PC-9 (cell line): ENCODE data around the gene OR2V2.
"Not testable (repeated sequence)": the region's sequence is repeated elsewhere in the genome, so short reads cannot be mapped to it uniquely, and the experiment has no call there.

Experiments
- EZH2 ChIP-seq: fragments of 200-600 bp; sonication (generic); IDR thresholded peaks from 2 replicates; pipeline ENCODE4 v1.8.0; 2017; ENCODE audit warnings: antibody characterized with exemption, low read depth
- TF ChIP-seq, protein P1 (sequence below): fragments of 200-600 bp; sonication (generic); conservative IDR thresholded peaks from 2 replicates; pipeline ENCODE4 v1.6.1; 2017; ENCODE audit warnings: mixed run types, antibody characterized with exemption, mild to moderate bottlenecking, moderate library complexity

DNA sequence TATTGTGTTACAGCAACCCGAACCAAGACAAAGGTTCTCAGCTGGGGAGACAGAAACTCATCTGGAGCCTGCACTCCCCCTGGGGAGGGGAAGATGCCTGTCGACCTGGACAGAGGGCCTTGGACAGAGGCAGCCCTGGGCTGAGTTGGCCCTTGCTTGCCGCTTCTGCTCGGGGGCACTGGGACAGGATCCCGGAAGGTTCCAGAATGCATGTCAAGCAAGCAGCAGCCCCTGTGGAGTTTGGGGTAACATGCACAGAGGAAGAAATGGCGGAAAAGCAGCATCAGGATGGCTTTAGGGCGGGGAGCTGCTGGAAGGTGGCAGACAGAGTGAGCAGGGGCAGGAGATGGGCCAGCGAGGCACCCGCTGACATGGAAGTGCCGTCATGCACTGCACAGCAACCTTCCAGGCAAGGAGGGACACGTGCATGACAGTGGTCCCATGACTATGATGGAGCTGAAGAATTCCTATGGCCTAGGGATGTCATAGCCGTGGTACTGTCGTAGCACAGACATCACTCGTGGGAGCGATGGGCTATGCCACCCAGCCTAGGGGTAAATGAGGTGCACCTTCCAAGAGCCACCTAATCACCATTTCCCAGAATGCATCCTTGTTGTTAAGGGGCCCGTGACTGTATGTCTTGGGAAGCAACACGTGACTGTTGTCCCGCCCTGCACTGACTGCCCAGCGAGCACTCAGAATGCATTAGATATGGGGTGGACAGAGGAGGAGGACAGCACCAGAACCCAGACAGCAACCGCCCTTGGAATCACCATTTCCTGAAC lies 42.6 kb upstream of the OR2V2 start:
- TF ChIP-seq, protein P1, sequence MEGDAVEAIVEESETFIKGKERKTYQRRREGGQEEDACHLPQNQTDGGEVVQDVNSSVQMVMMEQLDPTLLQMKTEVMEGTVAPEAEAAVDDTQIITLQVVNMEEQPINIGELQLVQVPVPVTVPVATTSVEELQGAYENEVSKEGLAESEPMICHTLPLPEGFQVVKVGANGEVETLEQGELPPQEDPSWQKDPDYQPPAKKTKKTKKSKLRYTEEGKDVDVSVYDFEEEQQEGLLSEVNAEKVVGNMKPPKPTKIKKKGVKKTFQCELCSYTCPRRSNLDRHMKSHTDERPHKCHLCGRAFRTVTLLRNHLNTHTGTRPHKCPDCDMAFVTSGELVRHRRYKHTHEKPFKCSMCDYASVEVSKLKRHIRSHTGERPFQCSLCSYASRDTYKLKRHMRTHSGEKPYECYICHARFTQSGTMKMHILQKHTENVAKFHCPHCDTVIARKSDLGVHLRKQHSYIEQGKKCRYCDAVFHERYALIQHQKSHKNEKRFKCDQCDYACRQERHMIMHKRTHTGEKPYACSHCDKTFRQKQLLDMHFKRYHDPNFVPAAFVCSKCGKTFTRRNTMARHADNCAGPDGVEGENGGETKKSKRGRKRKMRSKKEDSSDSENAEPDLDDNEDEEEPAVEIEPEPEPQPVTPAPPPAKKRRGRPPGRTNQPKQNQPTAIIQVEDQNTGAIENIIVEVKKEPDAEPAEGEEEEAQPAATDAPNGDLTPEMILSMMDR: not testable (repeated sequence)
- not testable (repeated sequence) for TF ChIP-seq EZH2
